HG03064 (cell line): Measurements from ENCODE around the gene SLC37A2.
"Not testable (repeated sequence)": the region's sequence is repeated elsewhere in the genome, so short reads cannot be mapped to it uniquely, and the experiment has no call there.

Source experiments
- ATAC-seq: cut with Tn5 transposase; IDR thresholded peaks from one replicate; pipeline ENCODE4 v1.9.1; 2021; ENCODE audit warnings: low read depth; ENCODE audit not compliant: unreplicated experiment

The SLC37A2 gene

GRCh38 chr11:125062931-125063428 lies at the start of gene SLC37A2:
SLC37A2 (plus strand) TSS chr11:125063305; CDS start chr11:125063368, 63 bp downstream.
- ATAC-seq = peak; percentile 97

GRCh38 chr11:125016413-125016812 lies 46.7 kb upstream of the SLC37A2 start:
- no peak for ATAC-seq

GRCh38 chr11:125020342-125020741 lies 42.8 kb upstream of the SLC37A2 start:
- ATAC-seq = no peak

- ATAC-seq = no peak
These were observed 40.6 kb upstream of the SLC37A2 start for GRCh38 chr11:125022551-125022950.

GRCh38 chr11:125025968-125026367 lies 37.1 kb upstream of the SLC37A2 start:
- ATAC-seq = no peak

GRCh38 chr11:125029431-125029830 lies 33.7 kb upstream of the SLC37A2 start:
- ATAC-seq = not testable (repeated sequence)

- no peak for ATAC-seq
These were observed 26.2 kb upstream of the SLC37A2 start for GRCh38 chr11:125036933-125037332.

- ATAC-seq = no peak
These were observed 13.8 kb upstream of the SLC37A2 start for GRCh38 chr11:125049164-125049792.

- no peak for ATAC-seq
These were observed 11.1 kb upstream of the SLC37A2 start for GRCh38 chr11:125052047-125052446.

- ATAC-seq = no peak
These were observed 9.9 kb upstream of the SLC37A2 start for GRCh38 chr11:125053167-125053566.

GRCh38 chr11:125055107-125055715 lies 7.9 kb upstream of the SLC37A2 start:
- no peak for ATAC-seq

GRCh38 chr11:125056111-125056510 lies 7.0 kb upstream of the SLC37A2 start:
- ATAC-seq = not testable (repeated sequence)

- no peak for ATAC-seq
These were observed 6.0 kb upstream of the SLC37A2 start for GRCh38 chr11:125056931-125057692.

- no peak for ATAC-seq
These were observed 5.5 kb upstream of the SLC37A2 start for GRCh38 chr11:125057693-125058016.

GRCh38 chr11:125061281-125061680 lies 1.8 kb upstream of the SLC37A2 start:
- no peak for ATAC-seq

GRCh38 chr11:125062218-125062930 lies 731 bp upstream of the SLC37A2 start:
- no peak for ATAC-seq

- peak; percentile 5 for ATAC-seq
These were observed 431 bp downstream of the SLC37A2 start for GRCh38 chr11:125063429-125064043.

- no peak for ATAC-seq
These were observed 965 bp downstream of the SLC37A2 start for GRCh38 chr11:125064070-125064469.

GRCh38 chr11:125068368-125068767 lies 5.3 kb downstream of the SLC37A2 start:
- ATAC-seq = no peak

GRCh38 chr11:125069008-125069407 lies 5.9 kb downstream of the SLC37A2 start:
- no peak for ATAC-seq

- ATAC-seq = no peak
These were observed 6.7 kb downstream of the SLC37A2 start for GRCh38 chr11:125069796-125070195.
